GM23248 (cell line): Measurements from ENCODE around the gene PPP2R2D. TPM values are rescaled to one million over a fixed set of nuclear protein-coding genes. Genes with fewer than 3 reads are reported as not detected.

Source experiments
- DNase-seq: peaks from one replicate; pipeline ENCODE4 v3.0.0-alpha.2; 2015
- H2AFZ ChIP-seq: fragments of 200-600 bp; sonication (generic); 2 replicates; pipeline ENCODE4 v1.6.1; 2016; ENCODE audit warnings: antibody characterized with exemption
- H3F3A ChIP-seq: fragments of 200-600 bp; sonication (generic); 2 replicates; pipeline ENCODE4 v1.6.1; 2016; ENCODE audit warnings: mild to moderate bottlenecking, antibody characterized with exemption, mixed run types; ENCODE audit not compliant: insufficient read depth
- H3K27ac ChIP-seq: fragments of 200-600 bp; sonication (generic); 2 replicates; pipeline ENCODE4 v1.5.1; 2016; ENCODE audit warnings: mild to moderate bottlenecking
- H3K27me3 ChIP-seq: fragments of 200-600 bp; sonication (generic); replicated peaks from 2 replicates; pipeline ENCODE4 v1.6.1; 2016; ENCODE audit warnings: mild to moderate bottlenecking; ENCODE audit not compliant: insufficient read depth
- H3K36me3 ChIP-seq: fragments of 200-600 bp; sonication (generic); 2 replicates; pipeline ENCODE4 v1.6.1; 2016; ENCODE audit warnings: low read depth, mild to moderate bottlenecking
- H3K4me1 ChIP-seq: fragments of 200-600 bp; sonication (generic); 2 replicates; pipeline ENCODE4 v1.6.1; 2016; ENCODE audit warnings: mild to moderate bottlenecking; ENCODE audit not compliant: insufficient read depth
- H3K4me2 ChIP-seq: fragments of 200-600 bp; sonication (generic); one replicate; pipeline ENCODE4 v1.6.1; 2016; ENCODE audit warnings: mild to moderate bottlenecking; ENCODE audit not compliant: unreplicated experiment
- H3K4me3 ChIP-seq: fragments of 200-600 bp; sonication (generic); 2 replicates; pipeline ENCODE4 v1.5.1; 2016; ENCODE audit warnings: mild to moderate bottlenecking
- H3K79me2 ChIP-seq: fragments of 200-600 bp; sonication (generic); 2 replicates; pipeline ENCODE4 v1.6.1; 2016; ENCODE audit warnings: mild to moderate bottlenecking; ENCODE audit not compliant: insufficient read depth
- H3K9ac ChIP-seq: fragments of 200-600 bp; sonication (generic); 2 replicates; pipeline ENCODE4 v1.6.1; 2016; ENCODE audit warnings: mild to moderate bottlenecking
- H3K9me2 ChIP-seq: fragments of 200-600 bp; sonication (generic); 2 replicates; pipeline ENCODE4 v1.6.1; 2016; ENCODE audit warnings: mixed run types, mild to moderate bottlenecking, moderate library complexity; ENCODE audit not compliant: insufficient read depth
- H3K9me3 ChIP-seq: fragments of 200-600 bp; sonication (generic); one replicate; pipeline ENCODE4 v1.6.1; 2017; ENCODE audit warnings: low read depth
- H4K20me1 ChIP-seq: fragments of 200-600 bp; sonication (generic); 2 replicates; pipeline ENCODE4 v1.6.0; 2016; ENCODE audit not compliant: insufficient read depth
- EZH2 ChIP-seq: fragments of 200-600 bp; sonication (generic); IDR thresholded peaks from 2 replicates; pipeline ENCODE4 v1.6.1; 2018; ENCODE audit warnings: antibody characterized with exemption, mild to moderate bottlenecking; ENCODE audit not compliant: insufficient read depth, poor library complexity, severe bottlenecking
- EZH2phosphoT487 ChIP-seq: fragments of 200-600 bp; sonication (generic); IDR thresholded peaks from 2 replicates; pipeline ENCODE4 v1.6.1; 2018; ENCODE audit warnings: antibody characterized with exemption, moderate library complexity, mild to moderate bottlenecking, low read depth; ENCODE audit not compliant: insufficient read depth
- WGBS, 2 experiments: methylation state at CpG; one replicate each; pipeline ENCODE4 v1.1.6; 2015 to 2017; ENCODE audit warnings: low lambda C conversion rate in 2 of 2, low coverage in 1 of 2; ENCODE audit errors: missing lambda C conversion rate in 2 of 2; 5-methylcytosine and 5-hydroxymethylcytosine counted together
- in situ Hi-C: fragments of 300-500 bp; cut with MboI; formaldehyde crosslinking; loops from 2 replicates; pipeline ENCODE4 v1.15.0; 2020
- polyA plus RNA-seq: library from polyadenylated mRNA; unstranded; fragments of >200 nt; fragmentation: Nextera tagmentation; extraction: Ambion mirVana; gene quantifications from 2 replicates; pipeline ENCODE4 v1.2.1, GENCODE V29; 2016
- total RNA-seq: library from RNA; depleted of rRNA; stranded (reverse); fragments of >200 nt; shearing (Covaris generic); gene quantifications from 2 replicates; pipeline ENCODE4 v1.2.3, GENCODE V29; 2014

The PPP2R2D gene
- total and polyA plus RNA-seq, 2 experiments from 2014 or later: 18.5 to 26.2 TPM

DNA sequence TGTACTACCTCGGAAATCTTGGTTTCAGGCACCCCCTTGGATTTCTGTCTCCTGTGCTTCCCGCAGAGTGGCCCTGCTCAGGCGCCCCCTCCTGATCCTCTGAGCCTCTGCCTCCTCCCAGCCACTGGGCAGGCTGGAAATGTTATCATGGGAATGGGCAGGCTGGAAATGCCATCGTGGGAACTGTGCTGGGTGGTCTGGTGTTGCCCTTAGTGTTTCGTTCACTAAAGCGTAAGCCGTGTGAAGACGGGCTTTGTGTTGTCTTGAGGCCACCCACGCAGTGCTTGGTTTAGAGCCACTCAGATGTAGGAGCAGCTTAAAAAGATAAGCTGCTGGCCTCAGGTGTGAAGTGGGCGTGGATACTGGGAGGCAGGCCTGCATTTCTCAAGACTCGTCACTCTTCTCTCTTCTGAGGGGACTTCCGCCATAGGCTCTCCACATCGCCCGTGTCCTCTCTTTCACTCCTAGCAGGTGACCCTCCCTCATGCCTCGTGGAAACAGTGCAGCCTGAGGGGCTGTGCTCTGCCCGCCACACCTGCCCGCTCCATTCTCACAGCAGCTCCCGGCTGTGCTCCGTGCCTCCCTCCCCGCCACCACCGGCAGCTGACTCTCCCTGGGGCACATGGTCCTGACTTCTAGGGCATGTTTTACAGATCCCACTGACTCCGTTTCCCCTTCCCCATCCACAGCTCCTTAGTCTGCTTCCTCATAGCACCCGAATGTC lies 28.5 kb downstream of the PPP2R2D start:
- H3K79me2 ChIP-seq: peaks cover 100% of the 10 kb centered on the region
- no peaks in the 10 kb centered on the region for H3K36me3 ChIP-seq
- H2AFZ ChIP-seq: no peak overlapping the region
- H3K27ac ChIP-seq: no peak overlapping the region
- in situ Hi-C loops: no loop called here
- H4K20me1 ChIP-seq: no peaks in the 10 kb centered on the region; the same call in 1 of the 2 replicates
- no peaks in the 10 kb centered on the region for H3K9me2 ChIP-seq
- H3K4me1 ChIP-seq: no peaks in the 10 kb centered on the region
- H3K27me3 ChIP-seq: no peaks in the 10 kb centered on the region
- TF ChIP-seq EZH2 (no peak), EZH2phosphoT487 (no peak)
- WGBS, 2 experiments: 90% methylated on average over 23 of the region's 23 CpGs
- no peak overlapping the region for H3K4me3 ChIP-seq
- peaks cover 2% of the 10 kb centered on the region for H3K9me3 ChIP-seq
- no peaks in the 10 kb centered on the region for H3F3A ChIP-seq
- DNase-seq: no peak
- no peak overlapping the region for H3K9ac ChIP-seq
- H3K4me2 ChIP-seq: no peak overlapping the region

DNA sequence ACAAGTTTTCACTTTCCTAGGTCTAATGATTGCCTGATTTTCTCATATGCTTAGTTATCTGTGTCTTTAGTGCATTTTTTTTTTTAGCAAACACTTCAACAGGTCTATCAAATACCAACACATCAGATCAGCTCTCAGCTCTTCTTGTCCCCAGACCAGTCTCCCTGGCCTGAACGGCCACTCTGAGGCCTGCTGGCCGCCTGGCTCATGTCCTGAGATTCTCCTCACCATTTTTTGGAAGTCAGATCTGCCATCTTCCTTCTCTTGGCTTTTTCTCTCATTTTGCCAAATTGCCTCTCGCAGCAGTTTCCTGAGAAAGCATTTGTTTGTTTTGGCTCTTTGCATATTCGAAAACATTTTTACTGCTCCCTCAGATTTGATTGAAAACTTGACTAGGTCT lies 29.3 kb downstream of the PPP2R2D start:
- no peak for TF ChIP-seq EZH2phosphoT487
- TF ChIP-seq EZH2: no peak
- H3F3A ChIP-seq: no peaks in the 10 kb centered on the region
- WGBS, 2 experiments: 97 to 99% methylated on average over 4 of the region's 4 CpGs
- no peaks in the 10 kb centered on the region for H3K9me2 ChIP-seq
- no peaks in the 10 kb centered on the region for H3K4me1 ChIP-seq
- no peak overlapping the region for H3K27ac ChIP-seq
- H3K4me3 ChIP-seq: no peak overlapping the region
- H3K9ac ChIP-seq: no peak overlapping the region
- H2AFZ ChIP-seq: no peak overlapping the region
- H3K9me3 ChIP-seq: peaks cover 2% of the 10 kb centered on the region
- H4K20me1 ChIP-seq: no peaks in the 10 kb centered on the region; the same call in 1 of the 2 replicates
- in situ Hi-C loops: no loop called here
- H3K4me2 ChIP-seq: no peak overlapping the region
- H3K79me2 ChIP-seq: peaks cover 100% of the 10 kb centered on the region
- no peaks in the 10 kb centered on the region for H3K36me3 ChIP-seq
- DNase-seq: no peak
- H3K27me3 ChIP-seq: no peaks in the 10 kb centered on the region

DNA sequence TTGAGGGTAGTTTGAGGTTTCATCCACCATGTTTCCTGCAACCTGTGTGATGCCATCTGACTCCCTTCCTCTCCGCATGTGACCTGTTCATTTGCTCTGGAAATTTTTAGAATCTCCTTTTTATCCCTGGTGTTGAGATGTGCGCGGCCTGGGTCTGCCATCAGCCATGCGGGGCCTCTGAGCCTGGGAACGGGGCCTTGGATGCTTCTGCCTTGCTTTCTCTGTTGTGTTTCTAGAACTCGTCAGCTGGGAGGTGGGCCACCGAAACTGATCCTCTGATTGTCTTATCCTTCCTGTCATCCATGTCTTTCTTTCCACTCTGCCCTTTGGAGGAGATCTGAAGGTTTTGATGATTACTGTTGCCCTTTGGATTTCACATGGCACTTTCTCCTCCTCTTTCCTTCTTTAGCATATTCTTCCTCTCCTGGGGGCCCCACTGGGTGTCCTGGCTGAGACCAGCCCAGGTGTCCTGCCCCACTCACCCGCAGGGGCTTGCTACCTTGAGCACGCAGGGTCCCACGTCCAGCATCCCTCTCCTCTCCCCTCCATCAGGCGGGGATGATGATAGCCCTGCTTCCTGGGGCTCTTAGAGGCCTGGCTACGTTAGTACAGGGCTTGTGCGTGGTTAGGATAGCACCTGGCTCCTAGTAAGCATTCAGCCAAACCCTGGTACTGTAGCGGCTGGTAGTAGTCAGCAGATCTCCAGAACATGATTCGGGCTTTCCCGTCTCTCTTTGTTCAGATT lies 29.9 kb downstream of the PPP2R2D start:
- Histone ChIP-seq H3F3A (no peaks in the 10 kb centered on the region), H3K9me2 (no peaks in the 10 kb centered on the region), H3K27ac (no peak overlapping the region), H3K79me2 (peaks cover 100% of the 10 kb centered on the region), H3K4me2 (no peak overlapping the region), H3K4me3 (no peak overlapping the region), H3K36me3 (no peaks in the 10 kb centered on the region), H3K4me1 (no peaks in the 10 kb centered on the region), H4K20me1 (no peaks in the 10 kb centered on the region; the same call in 1 of the 2 replicates), H3K9me3 (no peaks in the 10 kb centered on the region), H2AFZ (no peak overlapping the region), H3K27me3 (no peaks in the 10 kb centered on the region), H3K9ac (no peak overlapping the region)
- in situ Hi-C loops: no loop called here
- DNase-seq: no peak
- WGBS, 2 experiments: 91 to 93% methylated on average over 16 of the region's 16 CpGs
- no peak for TF ChIP-seq EZH2phosphoT487
- no peak for TF ChIP-seq EZH2

DNA sequence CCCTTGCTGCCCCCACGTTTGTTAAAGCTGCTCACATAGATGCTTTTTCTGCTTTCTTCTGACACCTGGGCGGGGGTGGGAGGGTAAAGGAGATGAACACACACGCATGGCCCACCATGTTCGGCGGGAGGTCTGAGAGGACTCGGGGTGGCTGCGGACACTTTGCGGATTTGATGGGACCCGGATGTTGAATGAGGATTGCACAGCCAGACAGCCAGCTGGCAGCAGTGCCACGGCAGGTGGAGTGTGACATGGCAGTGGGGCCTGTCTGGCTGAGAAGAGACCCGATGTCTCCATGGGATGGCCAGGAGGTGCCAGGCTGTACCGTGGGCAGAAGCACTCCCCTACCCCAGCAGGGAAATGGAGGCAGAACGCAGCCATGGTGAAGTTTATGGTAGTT lies 31.2 kb downstream of the PPP2R2D start:
- 92 to 94% methylated on average over 13 of the region's 13 CpGs for WGBS, 2 experiments
- no peaks in the 10 kb centered on the region for H3K36me3 ChIP-seq
- H2AFZ ChIP-seq: no peak overlapping the region
- TF ChIP-seq EZH2phosphoT487 (no peak), EZH2 (no peak)
- no peak overlapping the region for H3K4me2 ChIP-seq
- H3K27ac ChIP-seq: no peak overlapping the region
- H3K9me2 ChIP-seq: no peaks in the 10 kb centered on the region
- H3K4me3 ChIP-seq: no peak overlapping the region
- H3K4me1 ChIP-seq: no peaks in the 10 kb centered on the region
- H3K27me3 ChIP-seq: no peaks in the 10 kb centered on the region
- DNase-seq: no peak
- no peak overlapping the region for H3K9ac ChIP-seq
- H4K20me1 ChIP-seq: no peaks in the 10 kb centered on the region; the same call in 1 of the 2 replicates
- in situ Hi-C loops: no loop called here
- H3K9me3 ChIP-seq: no peaks in the 10 kb centered on the region
- H3K79me2 ChIP-seq: peaks cover 100% of the 10 kb centered on the region
- H3F3A ChIP-seq: no peaks in the 10 kb centered on the region
